HG03378 (cell line): ENCODE measurements around the gene ASB2.
A peak's percentile ranks its signal among the peaks of the same experiment; 100 is the strongest.

Experiments
- ATAC-seq: cut with Tn5 transposase; IDR thresholded peaks from one replicate; pipeline ENCODE4 v1.9.1; 2021; ENCODE audit warnings: mild to moderate bottlenecking, moderate library complexity; ENCODE audit not compliant: unreplicated experiment

The ASB2 gene

DNA sequence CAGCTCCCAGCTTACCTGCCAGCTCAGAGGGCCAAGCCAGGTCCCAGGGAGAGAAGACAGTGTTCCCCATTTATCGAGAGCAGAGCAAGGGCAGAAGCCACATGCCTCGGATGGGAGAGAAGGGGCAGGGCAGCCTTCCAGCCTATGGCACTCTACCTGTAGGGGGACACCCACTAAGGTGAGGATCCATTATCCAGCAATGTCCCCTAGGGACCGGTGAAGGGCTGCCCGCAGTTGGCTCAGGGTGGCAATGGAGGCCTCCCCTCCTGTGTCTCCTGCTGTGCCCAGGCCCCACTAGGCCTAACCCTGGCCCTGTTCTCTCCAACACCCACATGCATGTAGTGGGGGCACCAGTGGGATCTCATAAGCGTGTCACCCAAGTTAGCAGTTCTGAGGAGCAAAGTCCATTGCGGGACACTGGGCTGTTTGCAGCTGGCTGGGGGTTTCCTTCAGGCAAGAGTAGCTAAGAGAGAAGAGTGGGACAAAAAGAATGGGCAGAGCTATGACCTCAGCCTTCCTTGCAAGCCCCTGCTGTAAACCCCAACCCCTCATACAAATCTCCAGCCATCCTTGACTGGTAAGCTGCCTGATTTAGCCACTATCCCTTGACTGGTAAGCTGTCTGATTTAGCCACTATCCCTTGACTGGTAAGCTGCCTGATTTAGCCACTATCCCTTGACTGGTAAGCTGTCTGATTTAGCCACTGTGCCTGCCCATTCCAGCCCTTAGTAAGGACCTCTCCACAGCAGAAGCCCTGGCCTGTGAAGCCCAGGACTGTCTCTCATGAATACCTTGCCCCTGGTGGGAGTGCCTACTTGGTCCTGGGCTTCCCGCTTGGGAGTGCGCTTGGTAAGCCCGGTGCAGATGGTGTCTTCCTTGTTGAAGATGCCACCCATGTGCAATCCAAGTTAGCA lies 5.2 kb upstream of the ASB2 start:
- no peak for ATAC-seq

DNA sequence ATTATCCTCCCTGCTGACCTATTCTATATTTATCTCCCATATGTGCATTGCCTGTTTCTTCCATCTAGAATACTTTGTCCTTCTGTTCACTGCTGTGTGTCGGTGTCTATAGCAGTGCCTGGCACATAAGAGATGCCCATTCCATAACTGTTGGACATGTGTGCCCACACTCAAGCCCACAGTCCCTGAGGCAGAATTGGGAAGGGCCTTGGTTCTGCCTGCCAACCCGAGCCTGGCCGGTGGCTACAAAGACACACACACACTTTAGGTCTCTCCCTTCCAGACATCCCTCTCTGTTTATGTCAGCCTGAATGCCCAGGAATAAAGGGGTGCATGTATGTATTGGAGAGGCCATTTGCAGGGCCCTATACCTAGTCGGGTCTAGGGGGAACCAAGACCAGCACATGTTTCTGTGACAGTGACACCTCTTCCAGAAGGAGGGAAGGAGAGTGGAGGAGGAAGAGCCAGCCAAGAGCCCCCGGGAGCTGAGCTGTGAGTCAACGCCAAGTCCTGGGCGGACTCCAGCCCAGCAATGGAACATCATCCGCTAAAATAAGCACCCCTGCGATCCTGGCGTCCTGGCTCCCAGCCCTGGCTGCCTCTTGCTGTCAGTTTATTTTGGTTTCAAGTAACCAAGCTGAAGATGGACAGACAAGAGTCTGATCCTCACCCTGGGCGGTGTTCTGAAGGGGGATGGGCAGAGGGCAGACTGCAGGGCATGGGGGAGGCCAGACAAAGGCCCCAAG lies 4.3 kb upstream of the ASB2 start:
- ATAC-seq: no peak

DNA sequence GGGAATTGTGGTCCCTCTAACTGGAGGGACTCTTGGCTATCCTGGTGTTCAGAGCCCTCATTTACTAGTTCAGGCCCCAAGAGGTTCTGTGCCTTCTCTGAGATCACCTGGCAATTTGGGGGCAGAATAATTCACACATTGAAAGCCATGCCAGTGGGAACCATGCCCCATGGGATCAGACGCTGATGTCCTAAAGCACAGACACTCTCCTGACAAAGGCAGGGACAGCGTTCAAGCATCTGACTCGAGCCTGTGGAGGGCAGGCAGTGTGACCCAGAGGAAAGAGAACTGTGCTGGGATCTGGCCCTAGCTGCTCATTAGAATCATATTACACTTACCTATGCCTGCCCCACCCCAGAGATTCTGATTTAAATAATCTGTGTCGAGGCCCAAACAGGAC lies 2.4 kb upstream of the ASB2 start:
- ATAC-seq: peak; percentile 1

DNA sequence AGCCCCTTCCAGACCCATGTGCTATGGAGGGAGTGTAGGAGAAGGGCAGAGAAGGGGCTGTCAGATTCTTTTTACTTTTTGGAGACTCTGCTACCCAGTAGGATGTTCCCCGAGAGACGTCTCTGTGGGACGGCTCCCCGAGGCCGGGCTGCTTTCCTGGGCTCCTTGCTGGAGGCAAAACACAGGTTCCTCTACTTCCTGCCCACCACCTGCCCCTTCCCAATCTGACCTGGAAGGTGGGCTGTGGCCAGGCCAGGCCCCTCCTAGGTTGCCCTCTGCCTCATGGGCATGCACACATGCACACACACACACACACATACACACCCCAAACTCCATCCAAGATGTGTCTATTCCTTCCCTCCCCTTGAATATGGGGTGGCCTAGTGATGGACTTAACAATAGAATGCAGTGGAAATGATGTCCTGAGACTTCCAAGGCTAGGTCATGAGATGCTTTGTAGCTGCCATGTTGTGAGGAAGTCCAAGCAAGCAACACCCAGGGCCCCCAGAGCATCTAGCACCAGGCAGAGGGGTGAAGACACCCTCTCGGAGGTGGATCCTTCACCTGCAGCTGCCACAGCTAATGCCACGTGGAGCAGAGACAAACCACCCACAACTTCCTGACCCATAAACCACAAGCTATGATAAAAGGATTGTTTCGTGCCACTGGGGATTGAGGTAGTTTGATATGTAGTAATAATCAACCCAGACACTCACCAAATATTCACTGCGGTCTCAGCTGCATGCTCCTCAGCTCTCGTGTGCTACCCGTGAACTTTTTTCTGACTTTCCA lies 1.6 kb upstream of the ASB2 start:
- peak; percentile 61 for ATAC-seq

DNA sequence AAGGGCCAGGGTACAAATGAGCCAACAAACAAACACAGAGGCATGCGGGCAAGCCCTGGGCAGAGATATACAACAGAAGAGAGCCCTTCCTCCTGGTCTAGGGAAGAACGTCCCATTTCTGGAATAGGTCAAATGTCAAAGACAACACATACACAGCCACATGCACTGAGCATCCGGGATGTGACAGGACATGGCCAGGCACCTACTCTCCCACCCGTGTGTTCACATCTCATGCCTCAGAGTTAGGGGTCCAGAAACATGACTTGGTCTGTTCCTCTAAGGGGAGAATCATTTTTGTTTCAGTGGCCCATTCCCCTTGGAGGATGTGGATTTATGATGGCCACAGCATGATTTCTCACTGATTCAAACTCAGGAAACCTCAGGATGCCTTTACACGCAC lies 801 bp upstream of the ASB2 start:
- no peak for ATAC-seq

DNA sequence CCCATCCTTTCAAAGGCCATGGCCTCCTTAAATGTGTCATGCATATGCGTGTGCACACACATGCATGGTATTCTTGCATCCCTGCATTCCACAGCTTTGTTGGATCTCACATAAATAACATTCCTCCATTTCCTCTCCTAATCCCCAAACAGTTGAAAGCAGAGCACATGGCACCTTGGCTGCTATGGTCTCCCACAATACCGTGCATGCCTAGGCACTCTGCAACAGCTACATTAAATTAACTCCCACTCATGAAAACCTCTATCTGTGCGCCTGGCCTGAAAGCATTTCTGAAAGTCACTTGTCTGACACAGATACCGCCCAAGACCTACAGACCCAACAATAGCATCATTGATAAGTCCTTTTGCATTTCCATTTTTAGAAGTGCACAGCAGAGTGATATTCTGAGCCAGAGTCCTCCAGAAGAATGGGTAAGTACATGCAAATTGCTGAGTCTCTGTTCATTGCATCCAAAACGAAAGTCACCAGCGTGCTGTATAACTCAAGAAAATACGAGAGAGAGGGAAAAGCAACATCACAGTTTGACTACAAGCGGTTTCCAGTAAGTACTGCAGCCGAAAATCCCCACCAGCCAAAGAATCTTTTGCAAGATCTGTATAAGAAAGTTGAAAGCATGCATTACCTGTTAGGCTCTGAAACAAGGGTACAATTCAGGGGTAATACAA lies 436 bp downstream of the ASB2 start:
- peak; percentile 59 for ATAC-seq

DNA sequence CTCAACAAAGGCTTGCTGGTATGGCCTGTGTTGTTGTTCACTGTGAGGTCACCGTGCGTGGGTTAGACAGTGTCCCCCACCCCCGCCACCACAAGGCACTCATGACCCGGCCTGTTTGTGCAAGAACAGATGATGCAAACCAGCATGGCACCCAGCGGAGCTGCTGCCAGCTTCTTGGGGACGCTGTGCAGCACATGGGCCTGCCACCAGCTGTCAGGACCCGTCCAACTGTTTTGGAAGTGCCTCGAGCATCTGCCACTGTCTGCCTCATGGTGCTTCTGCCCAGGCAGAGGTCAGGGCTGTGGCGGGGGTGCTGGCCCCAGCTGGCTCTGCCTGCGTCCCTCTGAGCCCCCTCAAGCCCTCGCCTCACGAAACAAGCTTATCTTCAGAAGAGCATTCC lies 1.5 kb downstream of the ASB2 start:
- no peak for ATAC-seq

DNA sequence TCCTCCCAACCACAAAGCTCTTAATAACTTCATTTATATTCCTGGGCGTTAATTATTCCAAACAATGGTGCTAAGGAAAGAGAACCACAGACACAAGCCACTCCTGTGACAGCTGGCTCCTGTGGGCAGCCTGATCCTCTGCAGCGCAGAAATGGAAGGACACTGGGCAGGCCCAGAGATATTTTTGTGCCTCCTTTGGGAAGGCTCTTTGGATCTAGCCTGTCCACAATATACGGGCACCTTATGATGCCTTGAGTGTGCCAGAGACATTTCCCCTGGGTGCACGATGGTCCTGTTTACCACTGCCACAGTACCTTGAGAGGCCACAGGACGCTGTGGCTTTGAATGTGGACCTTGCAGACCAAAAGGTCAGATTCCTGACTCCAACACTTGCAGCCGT lies 2.1 kb downstream of the ASB2 start:
- no peak for ATAC-seq

DNA sequence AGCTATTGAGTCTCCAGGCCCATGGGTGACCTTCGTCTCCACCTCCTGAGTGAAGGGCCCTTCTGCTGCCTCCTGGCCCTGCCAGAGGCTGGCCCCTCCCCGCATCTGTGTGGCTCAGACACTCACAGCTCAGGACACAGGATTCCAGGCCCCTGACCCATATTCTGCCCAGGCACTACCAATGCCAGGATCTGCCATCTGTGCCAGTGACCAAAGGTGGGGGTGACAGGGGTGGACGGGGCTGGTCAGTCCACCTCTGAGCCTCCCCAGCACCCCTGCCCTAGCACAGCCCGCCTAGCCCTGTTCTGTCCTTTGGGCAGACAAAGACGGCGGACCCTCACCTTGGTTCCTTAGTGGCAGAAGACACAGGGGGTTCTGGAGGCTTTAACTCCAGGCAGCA lies 2.8 kb downstream of the ASB2 start:
- ATAC-seq: no peak

DNA sequence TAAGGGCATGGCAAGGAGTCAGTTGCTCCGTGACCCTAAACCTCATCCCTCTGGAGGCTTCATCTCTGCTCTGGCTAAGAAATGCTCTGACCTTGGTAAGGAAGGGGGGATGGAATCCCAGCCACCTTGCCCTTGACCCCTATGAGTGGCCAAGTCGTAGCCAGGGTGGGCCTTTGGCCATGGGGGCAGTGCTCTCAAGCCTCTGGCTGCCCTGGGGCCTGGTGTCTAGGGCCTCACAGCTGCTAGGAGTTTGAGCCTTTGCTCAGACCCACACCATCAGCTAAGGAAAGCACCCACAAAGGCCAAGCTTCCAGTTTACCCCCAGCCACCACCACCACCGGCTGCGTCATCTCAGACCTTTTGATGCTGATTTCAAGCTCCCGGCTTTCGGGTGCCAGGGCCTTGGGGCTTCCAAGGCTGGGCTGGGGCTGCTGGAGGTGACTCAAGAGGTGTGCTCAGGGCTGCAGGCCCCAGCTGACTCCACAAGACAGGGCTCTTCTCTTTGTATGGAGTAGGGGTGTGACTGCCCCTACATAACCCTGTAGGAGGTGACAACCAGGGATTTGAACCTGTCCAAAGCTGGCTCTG lies 3.7 kb downstream of the ASB2 start:
- no peak for ATAC-seq

DNA sequence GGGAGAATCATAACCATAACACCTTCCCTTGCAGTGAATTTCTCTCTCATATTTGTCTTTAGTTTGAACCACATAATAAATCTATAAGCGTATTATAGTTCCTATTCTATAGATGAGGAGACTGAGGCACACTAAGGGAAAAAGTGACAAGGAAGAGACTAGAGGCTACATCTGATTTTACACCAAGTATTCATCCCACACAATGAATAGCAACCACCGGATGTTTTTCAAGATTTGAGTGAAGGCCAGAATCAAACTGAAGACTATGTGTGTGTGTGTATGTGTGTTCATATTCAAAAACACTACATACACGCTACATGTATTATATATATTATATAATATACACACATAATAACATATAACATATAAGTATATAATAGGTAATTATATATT lies 4.7 kb downstream of the ASB2 start:
- no peak for ATAC-seq

DNA sequence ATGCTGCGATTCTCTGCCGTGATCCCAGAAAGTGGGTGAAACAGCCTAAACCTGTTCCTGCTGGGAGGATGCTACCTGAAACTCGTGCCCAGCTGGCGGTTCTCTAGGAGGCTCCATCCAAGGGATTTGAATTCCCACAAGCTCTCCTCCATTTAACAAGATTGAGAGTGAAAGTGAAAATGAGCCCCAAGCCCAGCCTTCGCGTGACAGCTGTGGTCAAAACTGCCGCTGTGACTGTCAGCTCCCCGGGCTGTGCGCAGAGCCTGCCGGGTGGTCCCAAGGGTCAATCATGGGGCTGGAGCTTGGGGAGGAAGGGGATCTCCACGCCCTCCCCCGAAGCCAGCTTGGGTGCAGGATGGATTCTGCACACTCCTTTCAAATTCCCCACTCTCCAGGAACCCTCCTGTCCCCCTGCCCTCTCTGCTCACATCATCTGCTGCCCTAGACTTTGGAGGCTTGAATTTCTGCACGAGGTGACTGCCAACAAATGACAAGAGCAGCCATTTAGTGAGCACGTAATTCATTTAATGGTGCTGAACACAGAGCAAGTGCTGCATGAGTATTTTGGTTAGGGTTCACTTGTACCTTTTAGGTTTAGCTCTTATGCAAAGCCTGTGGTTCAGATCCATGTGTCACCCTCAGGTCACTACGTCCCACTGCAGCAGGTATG lies 5.3 kb downstream of the ASB2 start:
- peak; percentile 28 for ATAC-seq

DNA sequence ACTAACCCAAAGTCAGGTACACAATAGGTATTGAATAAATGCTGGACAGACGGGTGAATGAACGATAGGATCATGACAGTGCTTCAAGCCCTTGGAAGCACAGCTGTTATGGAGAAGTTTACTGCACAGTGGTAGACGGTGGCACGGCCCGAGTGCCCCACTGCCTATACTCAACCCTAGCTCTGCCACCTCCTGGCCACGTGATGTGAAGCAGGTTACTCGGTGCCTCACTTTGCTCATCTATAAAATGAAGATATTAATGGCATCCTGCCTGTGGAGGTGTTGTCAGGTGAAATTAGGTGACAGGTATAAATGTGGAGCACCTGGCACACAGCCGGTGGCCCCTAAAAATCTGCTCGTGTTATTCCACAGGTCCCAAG lies 5.8 kb downstream of the ASB2 start:
- ATAC-seq: no peak

DNA sequence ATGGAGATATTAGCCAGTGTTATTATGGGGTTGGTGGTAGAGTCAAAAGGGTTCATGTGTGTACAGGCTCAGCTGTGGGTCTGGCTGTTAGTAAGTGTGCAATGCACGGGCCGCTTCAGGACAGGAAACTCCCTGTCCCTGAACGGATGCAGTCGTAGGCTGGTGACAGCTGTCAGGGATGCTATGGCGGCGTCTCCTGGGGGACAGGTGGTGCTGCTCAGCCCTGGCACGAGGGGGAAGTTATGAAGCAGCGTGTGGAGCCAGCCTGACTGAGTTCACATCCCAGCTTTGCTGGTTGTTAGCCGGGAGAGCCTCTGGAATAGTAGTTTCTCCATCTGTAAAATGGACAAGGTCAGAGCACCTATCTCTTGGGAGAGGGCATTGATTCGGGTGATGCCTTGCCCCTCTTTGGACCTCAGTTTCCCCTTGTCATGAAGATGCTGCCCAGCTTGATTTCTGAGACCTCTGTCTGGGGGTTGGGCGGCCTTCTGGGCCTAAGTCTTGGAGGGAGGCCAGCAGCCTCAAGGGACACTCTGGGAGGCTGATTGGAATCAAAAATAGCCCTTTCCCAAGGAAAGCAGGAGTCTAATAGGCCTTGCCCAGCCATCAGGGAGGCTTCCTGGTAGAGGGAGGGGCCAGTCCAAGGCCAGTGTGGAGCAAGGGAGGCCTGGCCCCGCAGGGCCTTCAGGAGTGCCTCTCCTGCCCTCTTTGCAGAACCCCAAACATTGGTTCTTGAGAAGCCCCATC lies 7.1 kb downstream of the ASB2 start:
- ATAC-seq: no peak

DNA sequence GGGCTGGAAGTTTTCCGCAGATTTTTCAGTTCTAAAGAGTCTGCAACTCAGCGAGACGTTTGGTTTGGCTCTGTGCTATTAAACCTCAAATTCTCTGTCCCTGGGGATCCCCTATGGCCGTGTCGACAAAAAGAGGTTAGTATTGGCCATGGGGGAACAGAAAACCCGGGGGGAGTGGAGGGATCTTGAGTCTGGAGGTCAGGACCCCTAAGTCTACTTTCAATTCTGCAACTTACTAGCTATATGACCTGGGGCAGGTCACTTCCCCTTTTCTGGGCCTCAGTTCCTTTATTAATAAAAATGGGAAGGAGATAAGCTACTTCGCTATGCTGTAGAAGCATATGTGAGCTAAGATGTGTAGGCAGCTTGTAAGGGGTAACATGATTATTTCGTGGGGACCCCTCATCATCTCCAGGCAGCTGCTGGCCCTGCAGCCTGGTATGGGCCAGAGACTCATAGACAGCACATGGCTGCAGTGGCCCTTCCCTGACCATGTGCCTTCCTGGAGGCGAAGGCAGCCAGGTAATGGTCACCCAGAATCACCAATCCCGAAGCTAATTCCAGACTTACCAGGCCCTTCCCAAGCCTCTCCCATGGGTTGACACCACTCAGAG lies 8.6 kb downstream of the ASB2 start:
- peak; percentile 46 for ATAC-seq

DNA sequence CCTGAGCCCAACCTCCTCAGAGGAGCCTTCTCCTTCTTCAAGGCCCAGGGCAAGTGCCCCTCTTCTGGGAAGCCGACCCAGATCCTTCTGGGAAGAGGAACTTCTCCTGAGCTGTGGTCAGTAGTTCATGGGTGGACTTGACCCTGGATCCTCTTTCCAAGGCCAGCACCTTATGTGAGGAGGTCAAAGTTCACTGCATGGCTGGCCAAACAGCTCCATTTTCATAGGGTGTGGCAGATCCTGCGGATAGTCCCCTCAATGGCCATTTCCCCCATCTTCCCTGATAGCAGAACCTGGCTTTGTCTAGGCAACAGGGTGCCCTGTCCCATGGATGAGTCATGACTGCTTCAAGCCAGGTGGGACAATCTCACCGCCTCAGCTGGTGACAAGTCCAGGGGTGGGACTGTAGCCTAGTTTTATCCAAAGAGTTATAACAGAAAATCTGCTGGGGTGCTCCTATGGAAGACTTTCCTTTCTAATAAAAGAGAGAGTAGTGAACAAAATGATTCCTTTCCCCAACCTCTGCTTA lies 10.4 kb downstream of the ASB2 start:
- no peak for ATAC-seq

DNA sequence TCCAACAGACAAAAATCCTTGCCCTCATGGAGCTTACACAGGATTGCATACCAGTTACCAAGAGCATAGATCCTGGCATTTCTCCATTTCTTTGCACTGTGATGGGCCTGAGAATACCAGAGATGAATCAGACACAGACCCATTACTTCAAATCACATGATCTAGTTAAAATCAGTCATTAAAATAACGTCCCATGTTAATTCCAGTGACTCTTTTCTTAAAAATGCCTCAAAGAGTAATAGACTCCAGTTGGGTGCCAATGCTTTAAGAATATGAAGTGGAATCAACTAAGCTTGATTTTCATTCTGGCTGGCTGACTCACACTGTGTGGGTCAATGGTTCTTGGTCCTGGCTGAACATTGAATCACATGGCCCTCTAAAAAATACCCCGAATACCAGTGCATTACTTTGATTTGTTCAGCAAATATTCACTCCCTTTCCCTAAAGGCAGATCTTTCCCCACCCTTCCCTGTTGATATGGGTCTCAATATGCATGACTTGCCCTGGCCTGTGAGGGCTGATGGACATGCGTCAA lies 11.0 kb downstream of the ASB2 start:
- ATAC-seq: no peak

DNA sequence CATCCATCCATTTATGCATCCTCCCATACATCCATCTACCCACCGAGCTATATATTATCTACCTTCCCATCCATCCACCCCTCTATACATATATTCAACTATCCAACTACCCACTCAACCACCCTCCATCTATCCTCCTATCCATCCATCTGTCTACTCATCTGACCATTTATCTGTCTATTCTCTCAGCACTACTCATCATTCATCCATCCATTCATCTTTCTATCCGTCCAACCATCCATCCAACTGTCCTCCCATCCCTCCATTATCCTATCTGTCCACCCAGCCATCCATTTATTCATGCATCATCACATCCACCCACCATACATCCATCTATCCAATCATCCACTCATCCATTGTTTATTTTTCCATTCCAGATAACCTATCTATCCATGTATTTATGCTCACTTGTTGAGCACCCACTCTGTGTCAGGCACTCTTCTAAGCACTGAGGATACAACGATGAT lies 11.5 kb downstream of the ASB2 start:
- ATAC-seq: no peak
